GM19035 (cell line): ENCODE results near the gene TECR.
"Not testable (repeated sequence)": the region's sequence is repeated elsewhere in the genome, so short reads cannot be mapped to it uniquely, and the experiment has no call there.

Experiments
- ATAC-seq: cut with Tn5 transposase; IDR thresholded peaks from one replicate; pipeline ENCODE4 v1.9.1; 2021; ENCODE audit not compliant: unreplicated experiment

The TECR gene

DNA sequence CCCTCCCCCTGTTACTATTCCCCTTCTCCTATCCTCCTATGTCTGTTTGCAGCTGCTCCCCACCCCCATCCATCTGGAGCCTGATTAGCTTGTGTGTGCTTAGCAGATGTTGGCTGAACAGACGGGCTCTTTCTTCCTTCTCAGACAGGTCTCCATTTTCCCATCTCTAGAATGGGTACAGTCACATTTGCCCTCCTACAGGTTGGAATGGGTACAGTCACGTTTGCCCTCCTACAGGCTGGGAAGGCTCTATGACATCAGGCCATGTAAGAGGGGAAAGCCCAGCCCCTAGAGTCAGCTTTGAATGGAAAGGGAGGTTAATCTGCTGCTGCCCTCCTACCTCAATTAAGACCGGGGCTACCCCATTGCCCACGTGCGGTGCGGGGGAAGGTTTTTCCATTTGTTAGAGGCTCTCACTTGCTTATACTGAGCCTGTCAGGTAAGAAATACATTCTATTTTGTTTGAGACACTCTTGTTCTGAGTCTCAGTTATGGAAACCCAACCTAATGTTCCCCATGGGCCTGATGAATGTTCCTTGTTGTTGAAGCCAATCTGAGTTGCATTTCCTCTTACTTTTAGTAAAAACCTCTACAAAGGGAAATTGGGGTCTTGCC is 51.3 kb downstream of the TECR start:
- ATAC-seq = no peak

- peak; percentile 28 for ATAC-seq
Measured at GRCh38 chr19:14582894-14583340, 53.5 kb downstream of the TECR start, which contains the start of gene CLEC17A. TSS of gene CLEC17A (plus strand) at chr19:14583084. CDS start at chr19:14583161, 77 bp downstream.

DNA sequence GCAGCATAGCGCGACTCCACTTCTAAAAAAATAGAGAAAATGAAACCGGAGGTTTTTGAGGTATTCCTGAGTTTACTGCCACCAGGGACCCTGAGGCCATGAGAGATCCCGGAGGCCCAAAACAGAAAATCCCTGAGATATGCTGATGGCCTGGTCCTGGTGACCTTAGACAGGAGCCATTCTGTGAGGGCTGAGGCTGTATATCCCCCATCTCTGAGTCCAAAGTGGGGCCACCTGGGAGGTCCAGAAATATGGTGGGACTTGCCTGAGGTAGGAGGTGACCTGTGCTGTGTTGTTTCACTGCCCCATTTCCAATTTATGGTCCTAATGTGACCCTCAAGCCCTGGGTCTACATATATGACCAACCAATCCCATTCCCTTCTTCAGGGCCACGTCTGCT is 55.0 kb downstream of the TECR start:
- not testable (repeated sequence) for ATAC-seq

GRCh38 chr19:14585187-14585586 is 55.8 kb downstream of the TECR start:
- ATAC-seq = peak; percentile 62

GRCh38 chr19:14589433-14589832 is 60.0 kb downstream of the TECR start:
- not testable (repeated sequence) for ATAC-seq

DNA sequence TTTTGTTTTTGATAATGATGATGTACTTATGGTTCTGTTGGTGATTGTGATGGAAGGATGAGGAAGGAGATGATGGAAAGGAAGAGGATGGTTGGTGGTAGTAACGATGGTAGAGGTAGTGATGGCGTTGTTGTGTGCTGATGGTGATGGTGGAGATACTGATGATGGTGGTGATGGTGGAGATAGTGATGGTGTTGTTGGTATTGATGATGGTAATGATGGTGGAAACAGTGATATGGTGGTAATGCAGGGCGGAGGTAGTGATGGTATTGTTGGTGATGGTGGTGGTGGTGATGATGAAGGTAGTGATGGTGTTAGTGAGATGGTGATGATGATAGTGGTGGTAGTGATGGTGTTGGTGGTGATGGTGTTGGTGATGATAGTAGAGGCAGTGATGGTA is 66.2 kb downstream of the TECR start:
- ATAC-seq = no peak

DNA sequence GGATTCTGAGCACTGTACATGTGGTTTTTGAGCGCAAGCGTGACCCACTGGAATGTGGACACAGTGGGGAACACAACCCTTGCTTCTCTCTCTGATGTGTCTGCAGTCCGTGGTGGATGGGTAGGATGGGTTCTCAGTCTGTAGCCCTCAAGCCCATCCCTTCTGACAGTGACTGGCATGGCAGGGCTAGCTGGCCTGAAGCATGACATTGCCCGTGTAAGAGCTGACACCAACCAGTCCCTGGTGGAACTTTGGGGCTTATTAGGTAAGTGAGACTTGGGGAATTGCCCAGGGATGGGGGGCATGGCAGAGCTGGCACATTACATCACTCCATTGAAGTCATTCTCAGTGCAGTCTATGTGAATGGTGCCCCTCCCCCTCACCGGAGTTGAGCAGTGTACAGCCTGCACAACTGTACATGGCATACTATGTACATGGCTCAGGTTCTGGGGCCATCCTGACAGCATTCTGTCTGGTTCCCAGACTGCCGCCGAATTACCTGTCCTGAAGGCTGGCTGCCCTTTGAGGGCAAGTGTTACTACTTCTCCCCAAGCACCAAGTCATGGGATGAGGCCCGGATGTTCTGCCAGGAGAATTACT is 70.3 kb downstream of the TECR start:
- ATAC-seq = no peak

DNA sequence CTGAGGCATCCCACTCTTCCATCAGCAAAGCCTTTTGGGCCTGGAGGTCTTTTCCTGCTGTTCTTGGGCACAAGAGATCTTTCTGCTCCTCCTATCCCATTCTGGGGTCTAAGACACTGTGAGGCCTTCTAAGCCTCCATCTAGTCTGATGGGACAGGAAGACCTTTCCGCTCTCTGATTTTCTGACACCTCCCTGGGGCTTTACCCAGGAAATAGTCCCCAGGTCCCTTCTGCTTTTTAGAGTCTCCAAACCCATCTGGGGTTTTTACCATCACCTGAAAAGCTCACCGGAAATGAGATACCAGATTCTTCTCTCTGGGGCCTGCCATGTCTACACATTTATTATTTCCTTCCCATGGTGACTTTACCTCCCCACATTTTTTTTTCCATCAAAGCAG is 74.6 kb downstream of the TECR start:
- ATAC-seq = peak; percentile 82

DNA sequence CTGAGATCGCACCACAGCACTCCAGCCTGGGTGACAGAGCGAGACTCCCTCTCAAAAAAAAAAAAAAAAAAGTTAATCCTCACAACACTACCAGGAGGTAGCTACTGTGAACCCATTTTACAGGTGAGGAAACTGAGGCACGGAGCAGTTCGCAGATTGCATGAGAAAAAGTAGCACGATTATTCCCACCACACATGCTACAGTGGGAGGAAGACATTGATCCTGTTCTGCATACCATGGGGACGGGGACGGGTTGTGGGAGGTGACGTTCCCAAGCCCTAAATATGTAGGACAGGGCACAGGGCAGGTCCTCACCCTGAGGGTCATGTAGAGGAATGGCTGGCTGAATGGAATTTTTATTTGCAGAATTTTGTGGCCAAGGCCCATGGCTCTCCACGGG is 77.2 kb downstream of the TECR start:
- ATAC-seq = no peak

- no peak for ATAC-seq
Measured at GRCh38 chr19:14611051-14611450, 81.7 kb downstream of the TECR start.

GRCh38 chr19:14612242-14612641 is 82.8 kb downstream of the TECR start:
- not testable (repeated sequence) for ATAC-seq

DNA sequence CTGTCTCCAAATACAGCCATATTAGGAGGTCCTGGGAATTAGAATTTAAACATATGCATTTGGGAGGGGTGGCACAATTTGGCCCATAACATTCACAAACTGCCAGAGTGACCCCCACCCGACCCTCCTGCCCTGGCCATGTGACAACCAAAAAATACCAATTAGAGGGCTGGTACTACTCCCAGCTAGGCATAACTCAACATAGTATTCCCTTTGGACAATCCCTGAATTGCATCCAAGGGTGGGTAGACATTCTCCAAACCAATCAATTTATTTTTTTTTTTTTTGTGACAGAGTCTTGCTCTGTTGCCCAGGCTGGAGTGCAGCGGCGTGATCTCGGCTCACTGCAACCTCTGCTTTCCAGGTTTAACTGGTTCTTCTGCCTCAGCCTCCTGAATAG is 83.3 kb downstream of the TECR start:
- ATAC-seq = no peak

GRCh38 chr19:14613399-14614098 is 84.2 kb downstream of the TECR start:
- ATAC-seq = not testable (repeated sequence)

- ATAC-seq = no peak
Measured at GRCh38 chr19:14614099-14614412, 84.7 kb downstream of the TECR start.
